Stimulated activated CD8-positive, alpha-beta memory T cell treated with anti-CD3 and anti-CD28 coated beads, Interleukin-7, amount 100 ng/mL, for 4 hours (primary cell): ENCODE measurements around the gene PIK3AP1.
"Not testable (repeated sequence)": the region's sequence is repeated elsewhere in the genome, so short reads cannot be mapped to it uniquely, and the experiment has no call there.

Experiments
- DNase-seq, 2 donors: peaks; one replicate each; pipeline ENCODE4 v3.0.0-alpha.2; 2020; ENCODE audit warnings: low read depth in 2 of 2

Gene PIK3AP1

GRCh38 chr10:96577069-96577468 lies 143.2 kb downstream of the PIK3AP1 start:
- no peak for DNase-seq

GRCh38 chr10:96576277-96576980 lies 143.9 kb downstream of the PIK3AP1 start:
- no peak for DNase-seq

- not testable (repeated sequence) for DNase-seq
Observed at GRCh38 chr10:96574564-96574963, 145.8 kb downstream of the PIK3AP1 start.

- DNase-seq: no peak
Observed at GRCh38 chr10:96573036-96573435, 147.3 kb downstream of the PIK3AP1 start.

- no peak for DNase-seq
Observed at GRCh38 chr10:96570983-96571964, 149.0 kb downstream of the PIK3AP1 start.

GRCh38 chr10:96570511-96570910 lies 149.8 kb downstream of the PIK3AP1 start:
- DNase-seq: no peak

- no peak for DNase-seq
Observed at GRCh38 chr10:96568402-96568801, 151.9 kb downstream of the PIK3AP1 start.

- no peak for DNase-seq
Observed at GRCh38 chr10:96565774-96566173, 154.5 kb downstream of the PIK3AP1 start.

- no peak for DNase-seq
Observed at GRCh38 chr10:96560966-96561887, 159.1 kb downstream of the PIK3AP1 start.

GRCh38 chr10:96560489-96560888 lies 159.8 kb downstream of the PIK3AP1 start:
- DNase-seq: no peak

- no peak for DNase-seq
Observed at GRCh38 chr10:96556003-96556402, 164.3 kb downstream of the PIK3AP1 start.

GRCh38 chr10:96555330-96555729 lies 165.0 kb downstream of the PIK3AP1 start:
- DNase-seq: no peak

- no peak for DNase-seq
Observed at GRCh38 chr10:96548589-96548988, 171.7 kb downstream of the PIK3AP1 start.

- DNase-seq: not testable (repeated sequence)
Observed at GRCh38 chr10:96545558-96545957, 174.8 kb downstream of the PIK3AP1 start.
